Peyer's patch (tissue), 4 donors: Measurements from ENCODE around the gene SCNN1B. TPM values are rescaled to one million over a fixed set of nuclear protein-coding genes. Genes with fewer than 3 reads are reported as not detected.

Experiments used
- DNase-seq, 3 donors: peaks; one replicate each; pipeline ENCODE4 v3.0.0-alpha.2; 2017 to 2019
- H3K27ac ChIP-seq, 4 donors: fragments of 200-600 bp; sonication (generic); one replicate each; pipeline ENCODE4 v1.5.1; 2016 to 2019
- H3K27me3 ChIP-seq, 2 donors: fragments of 200-600 bp; sonication (generic); one replicate each; pipeline ENCODE4 v1.5.1; 2019
- H3K36me3 ChIP-seq, 3 donors: fragments of 200-600 bp; sonication (generic); one replicate each; pipeline ENCODE4 v1.5.1; 2016 to 2019
- H3K4me1 ChIP-seq, 4 donors: fragments of 200-600 bp; sonication (generic); one replicate each; pipeline ENCODE4 v1.5.1; 2016 to 2019
- H3K4me3 ChIP-seq, 4 donors: fragments of 200-600 bp; sonication (generic); 1 replicate in 3 of 4; 2 replicates in 1 of 4; pipeline ENCODE4 v1.5.1; 2016 to 2019; ENCODE audit warnings: mild to moderate bottlenecking in 1 of 4
- H3K9me3 ChIP-seq, 4 donors: fragments of 200-600 bp; sonication (generic); one replicate each; pipeline ENCODE4 v1.5.1; 2016 to 2019; ENCODE audit warnings: mild to moderate bottlenecking in 1 of 4
- CTCF ChIP-seq, 6 experiments: fragments of 450-650 bp in 4 of 6; fragments of 200-600 bp in 2 of 6; sonication (generic) in 1 of 6; IDR thresholded peaks; one replicate each; pipeline ENCODE4 v1.5.1; 2017 to 2019; ENCODE audit warnings: antibody characterized with exemption in 6 of 6, mild to moderate bottlenecking in 3 of 6, moderate library complexity in 1 of 6
- POLR2A ChIP-seq, 2 donors: fragments of 450-650 bp; IDR thresholded peaks; one replicate each; pipeline ENCODE4 v1.5.1; 2017; ENCODE audit warnings: antibody characterized with exemption in 2 of 2, mild to moderate bottlenecking in 2 of 2, moderate library complexity in 2 of 2
- total RNA-seq, 4 donors: library from RNA; depleted of rRNA; stranded (reverse); fragments of >200 nt; gene quantifications; one replicate each; pipeline ENCODE4 v1.1.0, GENCODE V29; 2016

Gene SCNN1B
- total RNA-seq, 4 donors from 2014 or later, result 4.3 to 9.6 (median 6.6) TPM; not detected in 1

GRCh38 chr16:23256440-23256839, 45.7 kb upstream of the SCNN1B start:
- DNase-seq, result no peak

GRCh38 chr16:23257682-23258081, 44.4 kb upstream of the SCNN1B start:
- Histone ChIP-seq H3K9me3 (no peaks in the 10 kb centered on the region), H3K4me3 (no peak overlapping the region), H3K4me1 (no peaks in the 10 kb centered on the region), H3K36me3 (no peaks in the 10 kb centered on the region), H3K27ac (no peak overlapping the region), H3K27me3 (no peaks in the 10 kb centered on the region)
- no peak for DNase-seq
- no peak for TF ChIP-seq POLR2A (IDR thresholded peaks at IDR 0.05)

More at GRCh38 chr16:23256440-23256839, 45.7 kb upstream of the SCNN1B start:
- Histone ChIP-seq H3K4me3 (no peak overlapping the region), H3K27me3 (no peaks in the 10 kb centered on the region), H3K36me3 (no peaks in the 10 kb centered on the region), H3K27ac (no peak overlapping the region), H3K9me3 (no peaks in the 10 kb centered on the region), H3K4me1 (no peaks in the 10 kb centered on the region)
- TF ChIP-seq POLR2A (IDR thresholded peaks at IDR 0.05) (no peak), CTCF (IDR thresholded peaks at IDR 0.05) (peak in 1 of 6 experiments; percentile 6)

- Histone ChIP-seq H3K36me3 (no peaks in the 10 kb centered on the region), H3K27ac (no peak overlapping the region), H3K27me3 (no peaks in the 10 kb centered on the region), H3K4me1 (no peaks in the 10 kb centered on the region), H3K4me3 (no peak overlapping the region), H3K9me3 (no peaks in the 10 kb centered on the region)
- no peak for DNase-seq
- TF ChIP-seq POLR2A (IDR thresholded peaks at IDR 0.05) (no peak), CTCF (IDR thresholded peaks at IDR 0.05) (no peak)
Observed at GRCh38 chr16:23258919-23259237, 43.2 kb upstream of the SCNN1B start.

- Histone ChIP-seq H3K4me3 (no peak overlapping the region), H3K27ac (no peak overlapping the region), H3K36me3 (no peaks in the 10 kb centered on the region), H3K9me3 (no peaks in the 10 kb centered on the region), H3K4me1 (no peaks in the 10 kb centered on the region), H3K27me3 (no peaks in the 10 kb centered on the region)
- no peak for DNase-seq
- TF ChIP-seq CTCF (IDR thresholded peaks at IDR 0.05) (no peak), POLR2A (IDR thresholded peaks at IDR 0.05) (no peak)
Observed at GRCh38 chr16:23267647-23268046, 34.5 kb upstream of the SCNN1B start.

- H3K4me3 ChIP-seq, result no peak overlapping the region
Observed at GRCh38 chr16:23268561-23268960, 33.5 kb upstream of the SCNN1B start.

More at GRCh38 chr16:23268561-23268960, 33.5 kb upstream of the SCNN1B start:
- H3K9me3 ChIP-seq, result no peaks in the 10 kb centered on the region
- H3K36me3 ChIP-seq, result no peaks in the 10 kb centered on the region
- TF ChIP-seq POLR2A (IDR thresholded peaks at IDR 0.05) (no peak), CTCF (IDR thresholded peaks at IDR 0.05) (no peak)
- H3K27me3 ChIP-seq, result no peaks in the 10 kb centered on the region
- H3K27ac ChIP-seq, result no peak overlapping the region
- no peak for DNase-seq
- no peaks in the 10 kb centered on the region for H3K4me1 ChIP-seq
